ENCODE results near the gene ACSL3. TPM values are rescaled to one million over a fixed set of nuclear protein-coding genes. Genes with fewer than 3 reads are reported as not detected.

ACSL3 gene
- total RNA-seq, 4 donors from 2014 or later: 42.4 to 72.2 (median 62.2) TPM

DNA sequence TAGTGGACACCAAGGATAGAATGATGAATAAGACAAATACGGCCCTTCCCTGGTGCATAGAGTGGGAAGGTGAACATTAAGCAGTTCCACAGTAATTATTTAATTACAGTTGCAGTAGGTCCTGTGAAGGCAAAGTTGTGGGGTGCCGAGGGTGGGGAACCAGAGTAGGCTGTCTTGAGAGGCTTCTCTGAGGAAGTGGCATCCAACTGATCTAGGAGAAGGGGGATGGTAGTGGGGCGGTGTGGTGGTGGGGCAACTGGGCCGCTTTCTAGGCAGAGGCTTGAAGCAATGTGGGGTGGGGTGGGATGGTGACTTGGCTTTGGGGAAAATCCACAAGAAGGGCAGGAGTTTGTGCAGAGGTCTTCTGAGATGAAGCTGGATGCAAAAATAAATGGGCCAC is 11.7 kb downstream of the ACSL3 start:
- ATAC-seq (ENCODE audit: low FRiP score) (no peak), DNase-seq (ENCODE audit: low spot score) (no peak)
- TF ChIP-seq, protein P1, sequence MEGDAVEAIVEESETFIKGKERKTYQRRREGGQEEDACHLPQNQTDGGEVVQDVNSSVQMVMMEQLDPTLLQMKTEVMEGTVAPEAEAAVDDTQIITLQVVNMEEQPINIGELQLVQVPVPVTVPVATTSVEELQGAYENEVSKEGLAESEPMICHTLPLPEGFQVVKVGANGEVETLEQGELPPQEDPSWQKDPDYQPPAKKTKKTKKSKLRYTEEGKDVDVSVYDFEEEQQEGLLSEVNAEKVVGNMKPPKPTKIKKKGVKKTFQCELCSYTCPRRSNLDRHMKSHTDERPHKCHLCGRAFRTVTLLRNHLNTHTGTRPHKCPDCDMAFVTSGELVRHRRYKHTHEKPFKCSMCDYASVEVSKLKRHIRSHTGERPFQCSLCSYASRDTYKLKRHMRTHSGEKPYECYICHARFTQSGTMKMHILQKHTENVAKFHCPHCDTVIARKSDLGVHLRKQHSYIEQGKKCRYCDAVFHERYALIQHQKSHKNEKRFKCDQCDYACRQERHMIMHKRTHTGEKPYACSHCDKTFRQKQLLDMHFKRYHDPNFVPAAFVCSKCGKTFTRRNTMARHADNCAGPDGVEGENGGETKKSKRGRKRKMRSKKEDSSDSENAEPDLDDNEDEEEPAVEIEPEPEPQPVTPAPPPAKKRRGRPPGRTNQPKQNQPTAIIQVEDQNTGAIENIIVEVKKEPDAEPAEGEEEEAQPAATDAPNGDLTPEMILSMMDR (IDR thresholded peaks at IDR 0.05): no peak

DNA sequence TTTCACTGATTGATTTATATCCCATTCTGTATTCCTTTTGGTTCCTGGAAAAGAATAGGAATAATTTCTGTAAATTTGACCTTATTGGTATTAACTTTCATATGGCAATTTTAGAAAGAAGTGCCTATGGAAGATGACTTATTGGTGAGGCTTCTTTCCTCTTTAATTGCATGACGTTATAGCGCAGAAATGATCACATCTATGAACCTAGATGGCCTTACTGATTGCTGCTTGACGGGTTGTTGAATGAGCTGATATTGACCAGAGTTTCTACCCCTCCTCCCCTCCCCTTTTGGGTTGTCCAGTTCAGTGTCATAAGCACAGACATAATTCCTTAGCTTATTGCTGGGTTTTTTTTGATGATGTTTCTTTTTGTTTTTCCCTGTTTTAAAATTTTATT is 14.6 kb downstream of the ACSL3 start:
- ATAC-seq (ENCODE audit: low FRiP score) (no peak), DNase-seq (ENCODE audit: low spot score) (no peak)
- TF ChIP-seq, protein P1 (IDR thresholded peaks at IDR 0.05): no peak

DNA sequence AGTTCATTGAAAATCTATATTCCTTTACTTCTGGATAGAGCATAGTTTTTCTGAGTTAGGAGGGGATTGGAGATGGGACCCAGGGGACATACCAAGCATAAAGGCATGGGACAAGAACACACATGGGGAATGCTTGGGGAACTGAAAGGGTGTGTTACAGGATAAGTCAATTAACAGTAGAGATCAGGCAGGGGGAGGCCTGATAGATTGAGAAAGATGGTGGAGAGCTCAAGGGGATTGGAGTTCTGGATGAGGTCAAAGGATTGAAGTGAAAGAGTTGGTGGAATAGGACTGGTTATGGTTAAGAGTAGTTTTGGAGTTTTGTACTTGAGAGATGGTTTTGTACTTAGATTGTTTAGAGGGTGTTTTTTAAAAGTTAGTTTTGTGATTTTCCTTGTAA is 16.1 kb downstream of the ACSL3 start:
- DNase-seq (ENCODE audit: low spot score) (no peak), ATAC-seq (ENCODE audit: low FRiP score) (no peak)
- TF ChIP-seq, protein P1 (IDR thresholded peaks at IDR 0.05): no peak

DNA sequence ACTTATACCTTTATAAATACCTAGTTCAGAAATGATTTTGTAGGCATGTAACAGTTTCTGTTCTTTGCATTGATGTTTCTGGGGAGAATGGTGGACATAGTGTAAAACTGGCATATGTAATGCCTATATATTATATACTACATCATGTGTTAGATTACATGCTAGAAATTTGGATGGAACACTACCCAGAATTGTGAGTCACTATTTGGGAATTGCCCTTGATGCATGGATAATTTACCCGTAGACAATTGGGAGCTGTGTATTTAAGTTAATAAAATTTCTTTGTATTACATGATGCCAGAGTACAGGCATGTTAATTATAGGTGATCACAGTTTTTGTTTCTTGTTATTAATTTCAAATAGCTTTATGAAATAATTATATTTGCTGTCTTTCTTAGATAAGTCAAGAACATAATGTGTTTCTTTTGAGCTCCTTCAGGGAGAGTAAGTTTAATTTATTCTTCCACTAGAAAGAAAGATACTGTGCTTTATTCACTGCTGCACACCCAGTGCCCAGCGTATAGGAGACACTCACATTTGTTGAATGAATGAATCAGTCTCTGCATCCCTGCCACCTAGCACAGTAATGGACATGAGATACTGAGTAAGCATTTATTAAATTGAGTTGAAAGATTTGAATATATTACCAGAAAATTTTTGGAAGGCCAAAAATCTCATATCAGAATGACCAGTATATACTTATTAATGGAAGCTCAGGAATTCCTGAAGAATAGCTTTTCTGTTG is 16.9 kb downstream of the ACSL3 start:
- TF ChIP-seq, protein P1 (IDR thresholded peaks at IDR 0.05): no peak
- ATAC-seq (ENCODE audit: low FRiP score): no peak

DNA sequence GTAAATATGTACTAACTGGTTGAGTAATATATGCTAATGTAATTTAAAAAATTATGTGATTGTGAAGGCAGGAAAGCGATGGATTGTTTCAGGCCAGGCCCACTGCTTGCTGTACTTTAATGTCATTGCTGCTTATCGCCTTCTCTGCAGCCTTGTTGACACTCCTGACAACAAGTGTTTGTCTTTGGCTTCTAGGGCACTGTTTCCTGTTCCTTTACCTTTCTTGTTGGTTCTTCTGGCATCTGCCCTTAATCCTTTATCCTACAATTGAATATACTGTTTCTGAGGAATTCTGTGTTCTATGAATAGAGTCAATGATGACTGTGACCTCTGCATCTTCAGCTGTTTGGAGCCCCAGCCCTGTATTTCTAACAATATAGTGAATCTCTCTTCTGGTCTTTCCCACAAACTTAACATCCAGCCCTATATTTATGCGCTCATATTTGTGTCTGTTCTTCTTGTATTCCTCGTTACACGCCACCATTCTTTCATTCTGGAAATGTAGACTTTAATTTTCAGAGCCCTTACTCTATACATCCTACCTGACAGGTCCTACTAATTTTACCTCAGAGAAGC is 17.6 kb downstream of the ACSL3 start:
- TF ChIP-seq, protein P1 (IDR thresholded peaks at IDR 0.05): no peak
- DNase-seq (ENCODE audit: low spot score) (no peak), ATAC-seq (ENCODE audit: low FRiP score) (no peak)

More for the DNA sequence above, 16.9 kb downstream of the ACSL3 start:
- DNase-seq (ENCODE audit: low spot score): no peak

DNA sequence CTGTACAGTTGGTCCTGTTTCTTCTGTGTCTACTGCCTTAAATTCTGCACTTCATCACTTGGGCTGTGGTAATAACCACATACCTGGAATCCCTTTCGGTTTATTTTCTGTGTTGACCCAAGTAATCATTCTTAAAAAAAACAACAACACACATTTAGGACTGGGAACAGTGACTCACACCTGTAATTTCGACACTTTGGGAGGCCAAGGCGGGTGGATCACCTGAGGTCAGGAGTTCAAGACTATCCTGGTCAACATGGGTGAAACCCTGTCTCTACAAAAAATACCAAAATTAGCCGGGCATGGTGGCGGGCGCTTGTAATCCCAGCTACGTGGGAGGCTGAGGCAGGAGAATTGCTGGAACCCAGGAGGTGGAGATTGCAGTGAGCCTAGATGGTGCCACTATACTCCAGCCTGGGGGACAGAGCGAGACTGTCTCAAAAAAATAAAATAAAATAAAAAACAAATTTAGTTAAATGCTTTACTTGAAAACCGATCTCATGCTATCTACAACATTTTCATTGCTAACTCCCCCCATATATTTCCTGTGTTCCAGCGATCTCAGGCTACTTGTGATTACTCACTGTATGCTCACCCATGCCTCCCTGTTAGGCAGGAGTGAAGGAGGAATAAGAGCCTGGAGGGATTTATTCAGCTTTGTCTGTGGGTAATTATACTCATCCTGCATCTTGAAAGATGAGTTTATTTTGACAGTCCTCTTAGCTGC is 18.2 kb downstream of the ACSL3 start:
- DNase-seq (ENCODE audit: low spot score): no peak
- TF ChIP-seq, protein P1 (IDR thresholded peaks at IDR 0.05): no peak
- no peak for ATAC-seq (ENCODE audit: low FRiP score)
